ENCODE results near the gene PML.
"Not testable (repeated sequence)": the region's sequence is repeated elsewhere in the genome, so short reads cannot be mapped to it uniquely, and the experiment has no call there.

Gene PML

DNA sequence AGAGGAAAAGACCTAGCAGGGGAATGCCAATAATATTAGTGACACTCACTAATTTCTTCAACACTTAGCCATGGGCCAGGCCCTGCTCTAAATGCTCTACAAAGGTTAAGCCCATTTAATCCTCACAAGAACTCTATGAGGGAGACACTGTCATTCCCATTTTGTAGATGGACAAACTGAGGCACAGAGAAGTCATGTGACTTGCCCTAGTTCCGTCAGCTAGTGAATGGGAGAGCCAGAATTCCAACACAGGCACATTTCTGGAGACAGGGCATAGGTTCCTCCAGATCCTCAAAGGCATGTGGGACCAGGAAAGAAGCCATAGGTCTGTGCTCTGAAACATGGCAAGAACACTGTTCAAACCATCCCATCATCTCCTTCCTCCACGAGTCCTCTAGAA is 36.7 kb upstream of the PML start:
- DNase-seq (ENCODE audit: low read depth), result no peak
- no peak overlapping the region for H3K4me3 ChIP-seq (ENCODE audit: control insufficient read depth, low read depth, low read length)
- TF ChIP-seq, protein P1, sequence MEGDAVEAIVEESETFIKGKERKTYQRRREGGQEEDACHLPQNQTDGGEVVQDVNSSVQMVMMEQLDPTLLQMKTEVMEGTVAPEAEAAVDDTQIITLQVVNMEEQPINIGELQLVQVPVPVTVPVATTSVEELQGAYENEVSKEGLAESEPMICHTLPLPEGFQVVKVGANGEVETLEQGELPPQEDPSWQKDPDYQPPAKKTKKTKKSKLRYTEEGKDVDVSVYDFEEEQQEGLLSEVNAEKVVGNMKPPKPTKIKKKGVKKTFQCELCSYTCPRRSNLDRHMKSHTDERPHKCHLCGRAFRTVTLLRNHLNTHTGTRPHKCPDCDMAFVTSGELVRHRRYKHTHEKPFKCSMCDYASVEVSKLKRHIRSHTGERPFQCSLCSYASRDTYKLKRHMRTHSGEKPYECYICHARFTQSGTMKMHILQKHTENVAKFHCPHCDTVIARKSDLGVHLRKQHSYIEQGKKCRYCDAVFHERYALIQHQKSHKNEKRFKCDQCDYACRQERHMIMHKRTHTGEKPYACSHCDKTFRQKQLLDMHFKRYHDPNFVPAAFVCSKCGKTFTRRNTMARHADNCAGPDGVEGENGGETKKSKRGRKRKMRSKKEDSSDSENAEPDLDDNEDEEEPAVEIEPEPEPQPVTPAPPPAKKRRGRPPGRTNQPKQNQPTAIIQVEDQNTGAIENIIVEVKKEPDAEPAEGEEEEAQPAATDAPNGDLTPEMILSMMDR (conservative IDR thresholded peaks at IDR 0.05; ENCODE audit: control insufficient read depth, insufficient read depth, low read depth, low read length), result no peak

DNA sequence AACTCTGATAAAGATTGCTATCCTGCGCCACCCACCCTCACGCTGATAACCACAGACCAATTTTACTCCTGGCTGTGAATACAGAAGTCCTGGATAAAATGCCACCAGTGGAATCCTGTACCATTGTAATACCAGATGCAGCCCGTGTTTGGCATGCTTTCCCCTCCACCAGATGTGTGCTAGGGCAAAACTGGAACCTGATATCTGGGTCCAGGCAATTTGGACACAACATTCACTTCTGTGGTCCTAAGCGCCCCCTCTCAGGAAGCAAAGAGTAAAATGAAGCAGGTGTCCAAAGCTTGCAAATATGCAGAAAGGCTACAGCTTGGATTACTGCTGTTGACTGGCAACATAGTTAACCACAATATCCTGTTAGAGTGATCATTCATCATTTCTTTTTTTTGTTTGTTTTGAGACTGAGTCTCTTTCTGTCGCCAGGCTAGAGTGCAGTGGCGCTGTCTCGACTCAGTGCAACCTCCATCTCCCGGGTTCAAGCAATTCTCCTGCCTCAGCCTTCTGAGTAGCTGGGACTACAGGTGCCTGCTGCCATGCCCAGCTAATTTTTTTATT is 35.4 kb upstream of the PML start:
- no peak for DNase-seq (ENCODE audit: low read depth)
- TF ChIP-seq, protein P1 (conservative IDR thresholded peaks at IDR 0.05; ENCODE audit: control insufficient read depth, insufficient read depth, low read depth, low read length), result no peak
- H3K4me3 ChIP-seq (ENCODE audit: control insufficient read depth, low read depth, low read length), result no peak overlapping the region

GRCh38 chr15:73959801-73960200 is 34.7 kb upstream of the PML start:
- DNase-seq (ENCODE audit: low read depth), result no peak
- no peak overlapping the region for H3K4me3 ChIP-seq (ENCODE audit: control insufficient read depth, low read depth, low read length)
- TF ChIP-seq, protein P1 (conservative IDR thresholded peaks at IDR 0.05; ENCODE audit: control insufficient read depth, insufficient read depth, low read depth, low read length), result no peak

DNA sequence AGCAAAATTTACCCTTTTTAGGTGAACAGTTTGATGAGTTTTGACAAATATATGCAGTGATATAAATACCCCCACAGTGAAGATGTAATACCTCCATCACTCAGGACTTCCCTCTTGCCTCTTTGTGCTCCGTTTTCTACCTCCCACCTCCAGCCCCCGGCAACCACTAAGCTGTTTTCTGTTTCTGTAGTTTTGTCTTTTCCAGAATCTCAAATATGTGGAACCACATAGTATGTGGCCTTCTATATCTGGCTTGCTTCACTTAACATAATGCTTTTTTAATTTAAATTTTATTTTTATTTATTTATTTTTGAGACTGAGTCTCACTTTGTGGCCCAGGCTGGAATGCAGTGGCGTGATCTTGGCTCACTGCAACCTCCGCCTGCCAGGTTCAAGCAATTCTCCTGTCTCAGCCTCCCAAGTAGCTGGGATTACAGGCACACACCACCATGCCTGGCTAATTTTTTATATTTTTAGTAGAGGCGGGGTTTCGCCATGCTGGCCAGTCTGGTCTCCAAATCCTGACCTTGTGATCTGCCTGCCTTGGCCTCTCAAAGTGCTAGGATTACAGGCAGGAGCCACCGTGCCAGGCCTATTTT is 33.9 kb upstream of the PML start:
- H3K4me3 ChIP-seq (ENCODE audit: control insufficient read depth, low read depth, low read length); DNase-seq (ENCODE audit: low read depth): not testable (repeated sequence)

- TF ChIP-seq, protein P1 (conservative IDR thresholded peaks at IDR 0.05; ENCODE audit: control insufficient read depth, insufficient read depth, low read depth, low read length), result no peak
- DNase-seq (ENCODE audit: low read depth), result peak; percentile 36
- H3K4me3 ChIP-seq (ENCODE audit: control insufficient read depth, low read depth, low read length), result no peak overlapping the region
Observed at GRCh38 chr15:73962433-73962832, 32.1 kb upstream of the PML start.

DNA sequence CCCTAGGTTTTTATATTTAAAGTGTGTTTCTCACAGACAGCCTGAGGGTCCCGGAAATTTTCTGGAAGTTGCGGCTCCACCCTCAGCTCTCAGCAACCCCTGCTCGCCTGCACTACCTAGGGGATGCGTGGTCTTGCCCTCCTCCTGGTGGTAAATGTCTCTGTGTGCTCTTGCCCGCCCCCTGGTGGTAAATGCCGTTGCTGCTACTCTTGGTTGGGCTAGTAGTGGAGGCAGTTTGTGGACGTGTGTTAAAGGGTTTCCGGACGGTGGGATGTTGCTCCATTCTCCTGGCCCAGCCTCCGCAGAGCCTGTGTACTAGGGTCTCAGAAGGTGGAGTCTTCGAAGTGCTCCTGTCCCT is 29.8 kb upstream of the PML start:
- no peak overlapping the region for H3K4me3 ChIP-seq (ENCODE audit: control insufficient read depth, low read depth, low read length)
- DNase-seq (ENCODE audit: low read depth), result peak; percentile 75
- TF ChIP-seq, protein P1 (conservative IDR thresholded peaks at IDR 0.05; ENCODE audit: control insufficient read depth, insufficient read depth, low read depth, low read length), result peak; percentile 99

DNA sequence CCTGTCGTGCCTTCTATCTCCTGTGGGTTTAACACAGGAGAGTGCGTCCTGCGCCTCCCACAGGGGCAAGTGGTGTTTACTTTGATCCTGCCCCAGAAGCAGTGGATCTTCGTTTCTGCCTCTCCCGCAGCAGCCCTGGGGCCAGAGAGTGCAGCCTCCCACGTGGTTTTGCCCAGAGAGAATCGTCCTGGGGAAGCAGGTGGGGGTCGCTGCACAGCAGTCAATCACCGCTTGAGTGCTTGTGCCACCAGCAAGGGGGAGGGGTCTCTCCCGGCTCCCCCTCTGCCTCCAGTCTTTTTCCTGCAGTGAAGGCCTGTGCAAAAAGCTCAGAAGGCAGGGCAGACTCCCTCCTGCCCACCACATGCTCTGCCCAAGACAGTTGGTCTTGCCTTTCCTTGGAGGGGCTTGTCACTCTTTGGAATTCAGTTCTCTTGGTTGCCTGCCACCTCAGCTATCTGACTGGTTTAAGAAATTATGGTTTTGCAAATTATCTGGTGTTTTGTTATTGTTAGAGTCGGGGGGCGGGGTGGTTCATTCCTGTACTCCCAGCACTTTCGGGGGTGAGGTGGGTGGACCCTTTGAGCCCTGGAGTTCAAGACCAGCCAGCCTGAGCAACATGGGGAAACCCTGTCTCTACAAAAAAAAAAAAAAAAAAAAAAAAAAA is 29.3 kb upstream of the PML start:
- H3K4me3 ChIP-seq (ENCODE audit: control insufficient read depth, low read depth, low read length), result no peak overlapping the region
- DNase-seq (ENCODE audit: low read depth), result no peak

More for the DNA sequence above, 29.3 kb upstream of the PML start:
- TF ChIP-seq, protein P1 (conservative IDR thresholded peaks at IDR 0.05; ENCODE audit: control insufficient read depth, insufficient read depth, low read depth, low read length), result no peak

Measured in fibroblast of mammary gland (primary cell).